Natural killer cell (primary cell): Measurements from ENCODE around the gene SLC38A1. TPM values are rescaled to one million over a fixed set of nuclear protein-coding genes. Genes with fewer than 3 reads are reported as not detected.

Experiments used
- ATAC-seq, 3 donors: fragments of 150-1000 bp in 2 of 3; fragments of 200-7000 bp in 1 of 3; cut with Tn5 transposase; 1 replicate in 1 of 3; 2 replicates in 2 of 3; pipeline ENCODE4 v1.10.0; 2021; ENCODE audit warnings: mild to moderate bottlenecking in 2 of 3, moderate library complexity in 2 of 3
- DNase-seq, 2 donors: peaks; one replicate each; pipeline versions ENCODE4 v3.0.0 to v3.0.0-alpha.2; 2013 to 2021; ENCODE audit warnings: mixed read lengths in 1 of 2
- H3K27ac ChIP-seq: one replicate; pipeline ENCODE4 v1.5.1; 2013; ENCODE audit warnings: mild to moderate bottlenecking, low read length
- H3K27me3 ChIP-seq: one replicate; pipeline ENCODE4 v1.6.1; 2013; ENCODE audit warnings: low read length; ENCODE audit not compliant: control insufficient read depth, insufficient read depth
- H3K36me3 ChIP-seq: one replicate; pipeline ENCODE4 v1.6.1; 2013; ENCODE audit warnings: low read length; ENCODE audit not compliant: control insufficient read depth, insufficient read depth
- H3K4me1 ChIP-seq: one replicate; pipeline ENCODE4 v1.6.1; 2013; ENCODE audit warnings: low read length; ENCODE audit not compliant: control insufficient read depth, insufficient read depth
- H3K4me3 ChIP-seq: one replicate; pipeline ENCODE4 v1.5.1; 2013; ENCODE audit warnings: low read length
- H3K9me3 ChIP-seq: one replicate; pipeline ENCODE4 v1.6.1; 2013; ENCODE audit warnings: low read length; ENCODE audit not compliant: control insufficient read depth, insufficient read depth
- H3K27ac Mint-ChIP-seq, 2 donors: one replicate each; pipeline ENCODE4 v1.8.0; 2022; ENCODE audit warnings: mild to moderate bottlenecking in 2 of 2, mixed read lengths in 2 of 2, moderate library complexity in 1 of 2
- H3K27me3 Mint-ChIP-seq, 2 donors: one replicate each; pipeline ENCODE4 v1.8.0; 2022; ENCODE audit warnings: low read depth in 2 of 2, mixed read lengths in 2 of 2
- H3K36me3 Mint-ChIP-seq: one replicate; pipeline ENCODE4 v1.8.0; 2022; ENCODE audit warnings: mixed read lengths
- H3K4me1 Mint-ChIP-seq, 2 donors: one replicate each; pipeline ENCODE4 v1.8.0; 2022; ENCODE audit warnings: mixed read lengths in 2 of 2
- H3K4me3 Mint-ChIP-seq: one replicate; pipeline ENCODE4 v1.8.0; 2022; ENCODE audit warnings: mild to moderate bottlenecking, moderate library complexity, mixed read lengths
- H3K9me3 Mint-ChIP-seq, 2 donors: one replicate each; pipeline ENCODE4 v1.8.0; 2022; ENCODE audit warnings: mixed read lengths in 2 of 2
- CTCF ChIP-seq: fragments of 200-600 bp; IDR thresholded peaks from one replicate; pipeline ENCODE4 v1.8.0; 2022; ENCODE audit warnings: antibody characterized with exemption
- WGBS: methylation state at CpG from one replicate; pipeline ENCODE4 v1.1.7; 2013; ENCODE audit warnings: missing lambda C conversion rate; ENCODE audit not compliant: insufficient coverage; 5-methylcytosine and 5-hydroxymethylcytosine counted together
- intact Hi-C: fragments of 100-400 bp; cut with micrococcal nuclease; formaldehyde crosslinking; loops from one replicate; pipeline ENCODE4 v1.14.2; 2022
- total RNA-seq, 4 donors: library from RNA; stranded (reverse); fragments of 120-200 nt in 1 of 4; gene quantifications; one replicate each; pipeline versions ENCODE4 v1.2.3 to v1.2.4, GENCODE V29; 2013 to 2022

Gene SLC38A1
- total RNA-seq, 3 donors from 2014 or later (not counting 1 experiment from before 2014, with no cell fraction given) = 295 to 385 (median 354) TPM

- no peak overlapping the region for H3K4me3 Mint-ChIP-seq
Observed at GRCh38 chr12:46148327-46149078, 120.3 kb downstream of the SLC38A1 start.

GRCh38 chr12:46147144-46147543 is 121.7 kb downstream of the SLC38A1 start:
- Histone ChIP-seq H3K36me3 (no peaks in the 10 kb centered on the region), H3K27me3 (no peaks in the 10 kb centered on the region), H3K4me1 (no peaks in the 10 kb centered on the region), H3K9me3 (no peaks in the 10 kb centered on the region), H3K4me3 (no peak overlapping the region), H3K27ac (no peak overlapping the region)
- Mint-ChIP-seq H3K9me3 (no peaks in the 10 kb centered on the region), H3K36me3 (no peaks in the 10 kb centered on the region), H3K4me3 (no peak overlapping the region), H3K27me3 (peaks cover 26 to 67% of the 10 kb centered on the region in 2 donors), H3K27ac (no peak overlapping the region), H3K4me1 (peaks cover 7 to 10% of the 10 kb centered on the region in 2 donors)
- 87% methylated on average over 2 of the region's 3 CpGs for WGBS
- DNase-seq (no peak), ATAC-seq (no peak)
- no peak for TF ChIP-seq CTCF
- intact Hi-C loops = no loop called here

More at GRCh38 chr12:46148327-46149078, 120.3 kb downstream of the SLC38A1 start:
- no peak for DNase-seq
- intact Hi-C loops = no loop called here
- WGBS = 94% methylated on average over 4 of the region's 5 CpGs
- no peaks in the 10 kb centered on the region for H3K36me3 ChIP-seq
- Mint-ChIP-seq H3K9me3 (no peaks in the 10 kb centered on the region), H3K36me3 (no peaks in the 10 kb centered on the region), H3K27me3 (peaks cover 22 to 60% of the 10 kb centered on the region in 2 donors), H3K27ac (no peak overlapping the region), H3K4me1 (peaks cover 7 to 10% of the 10 kb centered on the region in 2 donors)
- no peaks in the 10 kb centered on the region for H3K4me1 ChIP-seq
- peak in 1 of 3 donors; percentile 5 for ATAC-seq
- H3K4me3 ChIP-seq = no peak overlapping the region
- no peaks in the 10 kb centered on the region for H3K27me3 ChIP-seq
- no peak for TF ChIP-seq CTCF
- no peaks in the 10 kb centered on the region for H3K9me3 ChIP-seq
- H3K27ac ChIP-seq = no peak overlapping the region

GRCh38 chr12:46145881-46146280 is 123.0 kb downstream of the SLC38A1 start:
- no peak overlapping the region for H3K4me3 Mint-ChIP-seq
- 74% methylated on average over 5 of the region's 5 CpGs for WGBS
- intact Hi-C loops = no loop called here
- no peak for DNase-seq
- Histone ChIP-seq H3K27me3 (peaks cover 2% of the 10 kb centered on the region), H3K9me3 (no peaks in the 10 kb centered on the region), H3K4me1 (no peaks in the 10 kb centered on the region), H3K27ac (no peak overlapping the region), H3K36me3 (no peaks in the 10 kb centered on the region), H3K4me3 (no peak overlapping the region)
- no peak for ATAC-seq
- H3K9me3 Mint-ChIP-seq = no peaks in the 10 kb centered on the region
- no peak for TF ChIP-seq CTCF
- no peaks in the 10 kb centered on the region for H3K36me3 Mint-ChIP-seq
- H3K27me3 Mint-ChIP-seq = peaks cover 31 to 73% of the 10 kb centered on the region in 2 donors
- peaks cover 7 to 10% of the 10 kb centered on the region in 2 donors for H3K4me1 Mint-ChIP-seq
- H3K27ac Mint-ChIP-seq = no peak overlapping the region
